GM10847 (cell line): ENCODE measurements around the gene TMPRSS7.

Source experiments
- POLR2A ChIP-seq: IDR thresholded peaks from 2 replicates; pipeline ENCODE4 v1.6.1; 2011; ENCODE audit not compliant: insufficient read length; ENCODE audit errors: extremely low read depth

The TMPRSS7 gene

GRCh38 chr3:112004669-112005068 is 29.9 kb upstream of the TMPRSS7 start:
- TF ChIP-seq POLR2A = no peak

- TF ChIP-seq POLR2A = no peak
Observed at GRCh38 chr3:112005091-112005672, 29.4 kb upstream of the TMPRSS7 start.

GRCh38 chr3:112007633-112008032 is 26.9 kb upstream of the TMPRSS7 start:
- TF ChIP-seq POLR2A = no peak

- TF ChIP-seq POLR2A = no peak
Observed at GRCh38 chr3:112009670-112010069, 24.9 kb upstream of the TMPRSS7 start.

GRCh38 chr3:112010636-112011035 is 23.9 kb upstream of the TMPRSS7 start:
- no peak for TF ChIP-seq POLR2A

GRCh38 chr3:112011376-112011940 is 23.1 kb upstream of the TMPRSS7 start:
- no peak for TF ChIP-seq POLR2A

GRCh38 chr3:112012205-112012992 is 22.1 kb upstream of the TMPRSS7 start:
- TF ChIP-seq POLR2A = no peak

GRCh38 chr3:112013058-112013783 is 21.3 kb upstream of the TMPRSS7 start:
- no peak for TF ChIP-seq POLR2A

- no peak for TF ChIP-seq POLR2A
Observed at GRCh38 chr3:112013784-112014143, 20.8 kb upstream of the TMPRSS7 start.

GRCh38 chr3:112017091-112017490 is 17.4 kb upstream of the TMPRSS7 start:
- TF ChIP-seq POLR2A = no peak

GRCh38 chr3:112018712-112019111 is 15.8 kb upstream of the TMPRSS7 start:
- TF ChIP-seq POLR2A = no peak

GRCh38 chr3:112019716-112020115 is 14.8 kb upstream of the TMPRSS7 start:
- no peak for TF ChIP-seq POLR2A

- TF ChIP-seq POLR2A = no peak
Observed at GRCh38 chr3:112020674-112021085, 13.9 kb upstream of the TMPRSS7 start.

GRCh38 chr3:112027142-112027541 is 7.4 kb upstream of the TMPRSS7 start:
- TF ChIP-seq POLR2A = no peak

- no peak for TF ChIP-seq POLR2A
Observed at GRCh38 chr3:112027826-112028225, 6.7 kb upstream of the TMPRSS7 start.

- no peak for TF ChIP-seq POLR2A
Observed at GRCh38 chr3:112030901-112031300, 3.6 kb upstream of the TMPRSS7 start.
